Renal cortical epithelial cell (primary cell): ENCODE results near the gene ZNF878. TPM values are rescaled to one million over a fixed set of nuclear protein-coding genes. Genes with fewer than 3 reads are reported as not detected.
A peak's percentile ranks its signal among the peaks of the same experiment; 100 is the strongest.
"Not testable (repeated sequence)": the region's sequence is repeated elsewhere in the genome, so short reads cannot be mapped to it uniquely, and the experiment has no call there.

Source experiments
- DNase-seq: peaks from one replicate; pipeline ENCODE4 v3.0.0-alpha.2; 2011; ENCODE audit warnings: low read depth
- total RNA-seq: library from RNA; depleted of rRNA; stranded (reverse); fragments of >200 nt; gene quantifications from 2 replicates; pipeline ENCODE4 v1.2.3, GENCODE V29; 2014

ZNF878 gene
- 0.17 and 1.0 TPM in 2 replicates for total RNA-seq

GRCh38 chr19:12052497-12053169 lies at the start of gene ZNF878:
Gene ZNF878 (minus strand): TSS chr19:12052961. CDS start chr19:12052801, 160 bp downstream.
- DNase-seq: peak; percentile 81

- DNase-seq: no peak
Observed at GRCh38 chr19:12098040-12098439, 45.3 kb upstream of the ZNF878 start.

- no peak for DNase-seq
Observed at GRCh38 chr19:12095111-12095790, 42.5 kb upstream of the ZNF878 start.

GRCh38 chr19:12093777-12094176 lies 41.0 kb upstream of the ZNF878 start:
- DNase-seq: no peak

- no peak for DNase-seq
Observed at GRCh38 chr19:12092956-12093355, 40.2 kb upstream of the ZNF878 start.

GRCh38 chr19:12092065-12092867 lies 39.5 kb upstream of the ZNF878 start:
- peak; percentile 39 for DNase-seq

- DNase-seq: peak; percentile 36
Observed at GRCh38 chr19:12090807-12091206, 38.0 kb upstream of the ZNF878 start.

- DNase-seq: no peak
Observed at GRCh38 chr19:12085074-12085818, 32.5 kb upstream of the ZNF878 start.

- DNase-seq: not testable (repeated sequence)
Observed at GRCh38 chr19:12083336-12083735, 30.6 kb upstream of the ZNF878 start.

- DNase-seq: no peak
Observed at GRCh38 chr19:12077375-12077774, 24.6 kb upstream of the ZNF878 start.

- DNase-seq: not testable (repeated sequence)
Observed at GRCh38 chr19:12076331-12076730, 23.6 kb upstream of the ZNF878 start.

- no peak for DNase-seq
Observed at GRCh38 chr19:12075538-12076139, 22.9 kb upstream of the ZNF878 start.

GRCh38 chr19:12064590-12065538 lies 12.1 kb upstream of the ZNF878 start, which contains the start of gene ZNF844:
Gene ZNF844 (plus strand): TSS chr19:12064731. CDS start chr19:12064874, 143 bp downstream.
- peak; percentile 64 for DNase-seq

- DNase-seq: no peak
Observed at GRCh38 chr19:12055784-12056183, 3.0 kb upstream of the ZNF878 start.

- peak; percentile 23 for DNase-seq
Observed at GRCh38 chr19:12052091-12052496, 667 bp downstream of the ZNF878 start.

GRCh38 chr19:12047868-12048267 lies 4.9 kb downstream of the ZNF878 start:
- DNase-seq: no peak

- DNase-seq: no peak
Observed at GRCh38 chr19:12043752-12044422, 8.9 kb downstream of the ZNF878 start.

- no peak for DNase-seq
Observed at GRCh38 chr19:12042893-12043292, 9.9 kb downstream of the ZNF878 start.
